Subcutaneous adipose tissue (tissue), 4 donors: ENCODE data around the gene TRIM9. TPM values are rescaled to one million over a fixed set of nuclear protein-coding genes. Genes with fewer than 3 reads are reported as not detected.

ENCODE experiments used
- total RNA-seq, 4 donors: library from RNA; depleted of rRNA; stranded (reverse); fragments of >200 nt; gene quantifications; one replicate each; pipeline ENCODE4 v1.1.0, GENCODE V29; 2016
- TF ChIP-seq, protein P1 (sequence below): fragments of 450-650 bp; IDR thresholded peaks from one replicate; pipeline ENCODE4 v1.5.1; 2016; ENCODE audit warnings: low read depth, mild to moderate bottlenecking, control low read depth, antibody characterized with exemption, moderate library complexity

The TRIM9 gene
- total RNA-seq, 4 donors from 2014 or later = 0.33 to 6.3 (median 3.0) TPM

DNA sequence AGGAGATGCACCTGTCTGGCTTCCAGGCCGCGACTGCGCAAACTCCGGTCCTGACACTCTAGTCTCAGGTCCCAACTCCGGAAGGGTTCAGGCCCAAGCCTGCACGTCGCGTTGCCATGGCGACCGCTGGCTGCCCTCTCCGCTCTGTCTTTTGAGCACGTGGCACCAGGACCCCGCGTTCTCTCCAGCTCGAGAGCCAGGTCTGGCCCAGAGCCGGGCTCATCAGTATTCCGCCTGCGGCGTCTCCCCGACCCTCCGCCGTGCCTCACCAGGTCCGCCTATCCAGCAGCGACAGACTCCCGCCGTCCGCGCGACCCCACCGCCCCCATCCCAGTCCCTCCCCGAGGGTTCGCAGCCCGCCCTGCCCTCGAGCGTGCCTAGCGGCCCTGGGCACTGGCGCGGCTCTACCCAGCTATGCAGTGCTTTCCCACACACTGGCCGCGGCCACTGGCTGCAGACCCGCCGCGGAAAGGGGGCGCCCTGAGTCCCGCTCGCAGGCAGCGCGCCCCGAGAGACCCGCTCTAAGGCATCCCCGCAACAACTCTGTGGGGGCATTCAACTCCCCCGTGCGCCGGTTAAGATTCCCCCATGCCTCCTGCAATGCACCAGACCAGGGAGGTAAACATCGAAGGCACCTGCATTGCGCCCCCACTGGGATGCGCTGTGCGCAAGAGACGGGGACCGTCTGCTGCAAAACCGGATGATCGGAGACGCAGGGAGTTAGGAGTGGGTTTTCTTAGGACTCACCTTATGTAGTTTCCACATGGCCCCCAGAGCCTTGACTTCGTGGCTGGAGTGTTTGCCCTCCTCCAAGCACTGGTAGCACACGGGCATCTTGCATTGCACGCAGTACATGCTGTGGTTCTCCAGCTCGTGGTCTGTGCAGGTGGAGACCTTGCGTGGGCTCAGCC, 1.3 kb downstream of the TRIM9 start:
- TF ChIP-seq, protein P1, sequence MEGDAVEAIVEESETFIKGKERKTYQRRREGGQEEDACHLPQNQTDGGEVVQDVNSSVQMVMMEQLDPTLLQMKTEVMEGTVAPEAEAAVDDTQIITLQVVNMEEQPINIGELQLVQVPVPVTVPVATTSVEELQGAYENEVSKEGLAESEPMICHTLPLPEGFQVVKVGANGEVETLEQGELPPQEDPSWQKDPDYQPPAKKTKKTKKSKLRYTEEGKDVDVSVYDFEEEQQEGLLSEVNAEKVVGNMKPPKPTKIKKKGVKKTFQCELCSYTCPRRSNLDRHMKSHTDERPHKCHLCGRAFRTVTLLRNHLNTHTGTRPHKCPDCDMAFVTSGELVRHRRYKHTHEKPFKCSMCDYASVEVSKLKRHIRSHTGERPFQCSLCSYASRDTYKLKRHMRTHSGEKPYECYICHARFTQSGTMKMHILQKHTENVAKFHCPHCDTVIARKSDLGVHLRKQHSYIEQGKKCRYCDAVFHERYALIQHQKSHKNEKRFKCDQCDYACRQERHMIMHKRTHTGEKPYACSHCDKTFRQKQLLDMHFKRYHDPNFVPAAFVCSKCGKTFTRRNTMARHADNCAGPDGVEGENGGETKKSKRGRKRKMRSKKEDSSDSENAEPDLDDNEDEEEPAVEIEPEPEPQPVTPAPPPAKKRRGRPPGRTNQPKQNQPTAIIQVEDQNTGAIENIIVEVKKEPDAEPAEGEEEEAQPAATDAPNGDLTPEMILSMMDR = no peak

DNA sequence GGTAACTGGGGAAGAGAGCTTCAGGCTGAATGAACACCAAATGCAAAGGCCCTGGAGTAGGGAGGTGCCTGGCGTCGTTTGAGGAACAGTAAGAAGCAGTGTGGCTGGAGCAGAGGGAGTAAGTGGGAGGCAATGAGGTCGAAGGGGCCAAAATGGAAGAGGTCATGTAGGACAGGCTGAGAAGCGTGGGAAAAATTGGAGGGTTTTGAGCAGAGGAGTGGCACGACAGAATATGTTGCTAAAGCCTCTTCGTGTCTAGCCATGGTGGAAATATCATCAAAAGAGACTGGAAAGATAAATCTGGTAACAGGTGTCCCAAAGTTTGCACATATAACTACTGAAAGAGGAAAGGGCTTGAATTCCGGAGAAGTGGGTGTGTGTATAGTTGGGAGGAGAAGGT, 1.9 kb downstream of the TRIM9 start:
- TF ChIP-seq, protein P1 = no peak

DNA sequence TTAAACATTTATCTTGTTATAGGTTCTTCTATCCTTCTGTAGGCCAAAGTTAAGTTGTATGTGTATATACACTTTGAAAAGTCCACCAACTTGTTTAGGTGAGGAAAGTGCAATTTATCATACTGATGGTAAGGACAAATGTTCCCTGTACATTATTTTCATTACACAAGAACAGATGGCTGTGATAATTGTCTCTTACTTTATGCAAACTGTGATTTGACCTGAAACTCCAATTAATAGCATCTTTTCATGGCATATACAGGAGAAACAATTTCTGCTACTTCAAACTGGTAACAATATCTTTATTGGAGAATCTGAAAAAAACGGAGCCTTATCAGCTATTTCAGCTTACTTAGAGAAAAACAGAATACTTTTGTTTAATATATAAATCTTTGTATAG, 5.6 kb downstream of the TRIM9 start:
- TF ChIP-seq, protein P1 = no peak

DNA sequence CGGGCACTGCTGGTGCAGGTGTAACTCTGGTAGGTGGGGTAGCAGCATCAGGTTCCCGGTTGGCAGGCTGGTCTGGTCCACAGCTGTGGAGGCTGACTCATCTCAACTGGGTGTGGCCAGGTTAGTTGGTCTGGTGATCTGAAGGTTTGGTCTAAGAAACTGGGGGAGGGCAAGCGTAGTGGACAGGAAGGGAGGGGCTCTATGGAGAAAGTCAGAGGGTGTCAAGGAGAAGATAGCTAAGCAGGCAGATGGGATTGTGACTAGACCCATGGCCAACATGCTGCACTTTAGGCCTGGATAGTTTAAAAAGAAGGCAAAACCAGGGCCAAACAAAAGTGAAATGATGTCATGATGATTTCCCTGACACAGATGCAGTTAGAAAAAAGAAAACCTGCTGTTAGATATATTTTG, 7.9 kb downstream of the TRIM9 start:
- TF ChIP-seq, protein P1 = no peak

DNA sequence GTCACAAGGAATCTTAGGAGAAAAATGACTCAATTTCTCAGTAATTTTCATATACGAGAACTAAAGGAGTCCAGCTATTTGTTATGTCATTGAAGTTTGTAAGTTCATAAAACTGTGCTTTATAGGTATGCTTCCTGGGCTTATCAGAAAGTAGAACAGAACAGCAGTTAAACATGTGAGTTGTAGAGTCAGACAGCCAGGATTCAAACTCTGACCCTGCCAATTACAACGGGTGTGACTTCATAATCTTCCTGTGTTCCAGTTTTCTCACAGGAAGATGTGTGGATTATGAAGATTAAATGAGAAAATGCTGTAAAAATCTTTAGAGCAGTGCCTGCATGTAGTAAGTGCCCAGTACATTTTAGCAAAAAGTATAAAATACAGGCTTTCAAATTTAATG, 8.9 kb downstream of the TRIM9 start:
- TF ChIP-seq, protein P1 = no peak

DNA sequence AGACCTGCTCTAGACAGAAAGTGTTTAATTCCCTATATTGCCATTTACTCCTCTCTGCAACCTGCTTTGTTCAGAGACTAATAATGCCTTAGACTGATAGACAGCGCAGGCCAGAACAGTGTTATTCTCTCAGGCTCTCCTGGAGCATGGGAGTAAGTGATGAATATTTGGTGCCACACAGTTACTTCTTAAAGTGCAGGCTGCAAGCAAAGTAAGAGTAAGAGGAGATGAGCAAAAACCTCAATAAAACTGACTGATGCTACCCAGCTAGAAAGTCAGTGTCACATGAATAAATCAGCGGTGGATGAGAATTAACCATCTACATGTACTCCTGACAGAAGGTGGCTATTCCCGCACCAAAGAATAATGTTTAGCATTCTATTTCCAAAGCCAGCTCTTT, 9.9 kb downstream of the TRIM9 start:
- TF ChIP-seq, protein P1 = no peak

DNA sequence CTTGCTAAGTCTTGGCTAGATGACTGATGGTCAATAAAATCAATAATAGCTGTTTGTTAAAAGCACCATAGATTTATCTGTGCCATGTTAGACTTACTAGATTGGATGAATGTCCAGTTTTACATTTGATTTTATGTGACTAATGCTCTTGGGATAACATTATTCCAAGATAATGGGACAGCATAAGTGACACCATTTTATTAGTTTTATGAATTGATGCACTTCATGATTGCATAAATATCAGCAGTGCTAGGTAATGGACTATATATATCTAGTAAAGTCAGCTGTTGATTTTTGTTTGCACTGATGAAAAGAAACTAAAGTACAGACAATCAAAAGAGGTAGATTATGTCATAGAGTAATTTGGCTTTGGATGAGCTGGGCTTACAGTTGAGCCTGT, 10.4 kb downstream of the TRIM9 start:
- TF ChIP-seq, protein P1 = no peak
